Breast epithelium (tissue), 4 donors: ENCODE data around the gene STXBP5L. TPM values are rescaled to one million over a fixed set of nuclear protein-coding genes. Genes with fewer than 3 reads are reported as not detected.
"Not testable (repeated sequence)": the region's sequence is repeated elsewhere in the genome, so short reads cannot be mapped to it uniquely, and the experiment has no call there.

Experiments
- DNase-seq, 2 donors: peaks; one replicate each; pipeline ENCODE4 v3.0.0-alpha.2; 2019; ENCODE audit warnings: low spot score in 2 of 2
- H3K27ac ChIP-seq, 2 donors: fragments of 200-600 bp; sonication (generic) in 1 of 2; one replicate each; pipeline ENCODE4 v1.5.1; 2016 to 2019; ENCODE audit warnings: mild to moderate bottlenecking in 1 of 2
- H3K27me3 ChIP-seq, 2 donors: fragments of 200-600 bp; sonication (generic) in 1 of 2; one replicate each; pipeline versions ENCODE4 v1.5.1 to v1.6.0; 2017 to 2019; ENCODE audit warnings: control low read depth in 1 of 2, mild to moderate bottlenecking in 1 of 2
- H3K36me3 ChIP-seq: fragments of 200-600 bp; one replicate; pipeline ENCODE4 v1.5.1; 2019
- H3K4me1 ChIP-seq, 2 donors: fragments of 200-600 bp; sonication (generic); one replicate each; pipeline ENCODE4 v1.5.1; 2016 to 2019; ENCODE audit warnings: control low read depth in 1 of 2
- H3K4me3 ChIP-seq, 3 donors: fragments of 200-600 bp; sonication (generic); 1 replicate in 2 of 3; 2 replicates in 1 of 3; pipeline ENCODE4 v1.5.1; 2016 to 2019; ENCODE audit warnings: mild to moderate bottlenecking in 3 of 3, moderate library complexity in 2 of 3
- H3K9me3 ChIP-seq, 2 donors: fragments of 200-600 bp; sonication (generic) in 1 of 2; one replicate each; pipeline ENCODE4 v1.5.1; 2016 to 2019; ENCODE audit warnings: control low read depth in 1 of 2
- CTCF ChIP-seq, 3 donors: fragments of 450-650 bp; IDR thresholded peaks; one replicate each; pipeline ENCODE4 v1.5.1; 2016 to 2017; ENCODE audit warnings: antibody characterized with exemption in 3 of 3, mild to moderate bottlenecking in 3 of 3, moderate library complexity in 3 of 3
- POLR2A ChIP-seq: fragments of 450-650 bp; IDR thresholded peaks from one replicate; pipeline ENCODE4 v1.6.1; 2016; ENCODE audit warnings: antibody characterized with exemption, mild to moderate bottlenecking, moderate library complexity
- POLR2AphosphoS5 ChIP-seq, 3 donors: sonication (generic); formaldehyde crosslinking; IDR thresholded peaks; one replicate each; pipeline ENCODE4 v1.6.1; 2017; ENCODE audit warnings: antibody characterized with exemption in 3 of 3
- intact Hi-C: fragments of 100-400 bp; cut with DNase I; formaldehyde crosslinking; loops from one replicate; pipeline ENCODE4 v1.15.1; 2023; ENCODE audit warnings: low total_unique reads
- total RNA-seq, 3 donors: library from RNA; depleted of rRNA; stranded (reverse); fragments of >200 nt; gene quantifications; one replicate each; pipeline ENCODE4 v1.1.0, GENCODE V29; 2016

STXBP5L gene
- total RNA-seq, 3 donors from 2014 or later = 0.29 to 0.33 TPM; not detected in 1

GRCh38 chr3:120879411-120879810 lies 28.6 kb upstream of the STXBP5L start:
- no peaks in the 10 kb centered on the region for H3K4me1 ChIP-seq
- H3K36me3 ChIP-seq = no peaks in the 10 kb centered on the region
- no peak for DNase-seq
- TF ChIP-seq POLR2AphosphoS5 (IDR thresholded peaks at IDR 0.05) (no peak), POLR2A (no peak), CTCF (IDR thresholded peaks at IDR 0.05) (no peak)
- no peaks in the 10 kb centered on the region for H3K9me3 ChIP-seq
- intact Hi-C loops = no loop called here
- H3K4me3 ChIP-seq = no peak overlapping the region
- no peaks in the 10 kb centered on the region for H3K27me3 ChIP-seq
- H3K27ac ChIP-seq = no peak overlapping the region

DNA sequence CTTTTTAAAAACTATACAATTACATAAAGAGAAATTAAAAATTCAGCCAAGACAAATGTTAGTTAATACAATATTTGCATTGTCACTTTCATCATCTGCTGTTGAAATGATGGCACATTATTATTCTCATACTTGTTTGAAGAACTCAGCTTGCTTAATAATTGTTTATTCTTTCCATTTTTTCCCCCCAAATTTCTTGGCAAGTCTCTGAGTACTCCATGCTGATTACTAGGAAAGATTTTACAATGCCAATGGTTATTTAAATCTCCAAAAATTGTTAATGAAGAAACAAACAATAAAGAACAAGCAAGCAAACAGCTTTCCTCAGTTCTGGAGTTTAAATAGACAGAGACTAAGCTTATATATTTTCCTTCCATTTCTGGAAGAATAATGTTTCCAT lies 15.1 kb upstream of the STXBP5L start:
- Histone ChIP-seq H3K4me3 (no peak overlapping the region), H3K27ac (no peak overlapping the region), H3K27me3 (no peaks in the 10 kb centered on the region), H3K4me1 (no peaks in the 10 kb centered on the region), H3K9me3 (no peaks in the 10 kb centered on the region), H3K36me3 (peaks cover 5% of the 10 kb centered on the region)
- no peak for DNase-seq
- intact Hi-C loops = no loop called here
- TF ChIP-seq CTCF (IDR thresholded peaks at IDR 0.05) (no peak), POLR2A (no peak), POLR2AphosphoS5 (IDR thresholded peaks at IDR 0.05) (no peak)

GRCh38 chr3:120894316-120895057 lies 13.5 kb upstream of the STXBP5L start:
- intact Hi-C loops = no loop called here
- Histone ChIP-seq H3K36me3 (peaks cover 5% of the 10 kb centered on the region), H3K27me3 (no peaks in the 10 kb centered on the region), H3K27ac (no peak overlapping the region), H3K9me3 (no peaks in the 10 kb centered on the region), H3K4me1 (no peaks in the 10 kb centered on the region), H3K4me3 (no peak overlapping the region)
- no peak for TF ChIP-seq POLR2A
- no peak for TF ChIP-seq POLR2AphosphoS5 (IDR thresholded peaks at IDR 0.05)
- no peak for TF ChIP-seq CTCF (IDR thresholded peaks at IDR 0.05)
- no peak for DNase-seq

DNA sequence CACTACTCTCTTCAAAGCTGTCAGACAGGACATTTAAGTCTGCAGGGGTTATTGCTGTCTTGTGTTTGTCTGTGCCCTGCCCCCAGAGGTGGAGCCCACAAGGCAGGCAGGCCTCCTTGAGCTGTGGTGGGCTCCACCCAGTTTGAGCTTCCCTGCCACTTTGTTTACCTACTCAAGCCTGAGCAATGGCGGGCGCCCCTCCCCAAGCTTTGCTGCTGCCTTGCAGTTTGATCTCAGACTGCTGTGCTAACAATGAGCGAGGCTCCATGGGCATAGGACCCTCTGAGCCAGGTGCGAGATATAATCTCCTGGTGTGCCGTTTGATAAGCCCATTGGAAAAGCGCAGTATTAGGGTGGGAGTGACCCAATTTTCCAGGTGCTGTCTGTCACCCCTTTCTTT lies 6.3 kb upstream of the STXBP5L start:
- H3K4me1 ChIP-seq, DNase-seq, intact Hi-C loops, H3K9me3 ChIP-seq, H3K27me3 ChIP-seq, H3K27ac ChIP-seq, H3K4me3 ChIP-seq, H3K36me3 ChIP-seq: not testable (repeated sequence)

- peaks cover 0 to 7% of the 10 kb centered on the region in 2 donors for H3K27me3 ChIP-seq
- H3K4me1 ChIP-seq = no peaks in the 10 kb centered on the region
- no peaks in the 10 kb centered on the region for H3K9me3 ChIP-seq
- intact Hi-C loops = no loop called here
- TF ChIP-seq CTCF (IDR thresholded peaks at IDR 0.05) (no peak), POLR2AphosphoS5 (IDR thresholded peaks at IDR 0.05) (no peak), POLR2A (no peak)
- no peak overlapping the region for H3K27ac ChIP-seq
- no peaks in the 10 kb centered on the region for H3K36me3 ChIP-seq
- no peak overlapping the region for H3K4me3 ChIP-seq
- DNase-seq = no peak
These were observed 4.8 kb upstream of the STXBP5L start for GRCh38 chr3:120903221-120903620.
